Immature natural killer cell (primary cell): ENCODE data around the gene DNAJC1. TPM values are rescaled to one million over a fixed set of nuclear protein-coding genes. Genes with fewer than 3 reads are reported as not detected.

ENCODE experiments used
- DNase-seq, 3 donors: peaks; one replicate each; pipeline ENCODE4 v3.0.0; 2022; ENCODE audit warnings: mixed read lengths in 1 of 3
- H3K27ac Mint-ChIP-seq, 6 donors: one replicate each; pipeline ENCODE4 v1.8.0; 2020; ENCODE audit warnings: mixed read lengths in 6 of 6, mild to moderate bottlenecking in 5 of 6, inconsistent platforms in 4 of 6, moderate library complexity in 3 of 6
- H3K27me3 Mint-ChIP-seq, 3 donors: one replicate each; pipeline ENCODE4 v1.8.0; 2020 to 2021; ENCODE audit warnings: low read depth in 3 of 3, mild to moderate bottlenecking in 3 of 3, mixed read lengths in 3 of 3, moderate library complexity in 3 of 3, inconsistent platforms in 1 of 3
- H3K36me3 Mint-ChIP-seq, 3 donors: one replicate each; pipeline ENCODE4 v1.8.0; 2020; ENCODE audit warnings: mixed read lengths in 3 of 3, inconsistent platforms in 2 of 3, mild to moderate bottlenecking in 2 of 3
- H3K4me1 Mint-ChIP-seq, 2 donors: one replicate each; pipeline ENCODE4 v1.8.0; 2020; ENCODE audit warnings: inconsistent platforms in 2 of 2, mild to moderate bottlenecking in 2 of 2, mixed read lengths in 2 of 2, moderate library complexity in 1 of 2
- H3K4me3 Mint-ChIP-seq, 5 donors: one replicate each; pipeline ENCODE4 v1.8.0; 2020; ENCODE audit warnings: mild to moderate bottlenecking in 5 of 5, mixed read lengths in 5 of 5, inconsistent platforms in 3 of 5, moderate library complexity in 3 of 5
- H3K9me3 Mint-ChIP-seq, 6 donors: one replicate each; pipeline ENCODE4 v1.8.0; 2020; ENCODE audit warnings: mild to moderate bottlenecking in 6 of 6, mixed read lengths in 6 of 6, inconsistent platforms in 4 of 6, moderate library complexity in 3 of 6
- polyA plus RNA-seq, 3 donors: library from polyadenylated mRNA; unstranded; fragments of 300-500 nt; fragmentation: Illumina TruSeq; gene quantifications; one replicate each; pipeline ENCODE4 v1.2.3, GENCODE V29; 2021

DNAJC1 gene
- polyA plus RNA-seq, 3 donors from 2014 or later, result 25.6 to 69.3 (median 67.4) TPM

- no peak overlapping the region for H3K27ac Mint-ChIP-seq
- H3K36me3 Mint-ChIP-seq, result peaks cover 26 to 28% (median 26%) of the 10 kb centered on the region in 3 donors
- peaks cover 0 to 5% (median 0%) of the 10 kb centered on the region in 6 donors for H3K9me3 Mint-ChIP-seq
- no peak for DNase-seq
- no peak overlapping the region for H3K4me3 Mint-ChIP-seq
- H3K4me1 Mint-ChIP-seq, result peaks cover 14 to 36% of the 10 kb centered on the region in 2 donors
- no peaks in the 10 kb centered on the region for H3K27me3 Mint-ChIP-seq
Measured at GRCh38 chr10:21776883-21777282, 226.6 kb downstream of the DNAJC1 start.

GRCh38 chr10:21771219-21771618 lies 232.3 kb downstream of the DNAJC1 start:
- DNase-seq, result no peak
- H3K27ac Mint-ChIP-seq, result no peak overlapping the region
- peaks cover 0 to 4% of the 10 kb centered on the region in 2 donors for H3K4me1 Mint-ChIP-seq
- no peak overlapping the region for H3K4me3 Mint-ChIP-seq
- no peaks in the 10 kb centered on the region for H3K9me3 Mint-ChIP-seq
- peaks cover 0 to 2% (median 0%) of the 10 kb centered on the region in 3 donors for H3K27me3 Mint-ChIP-seq
- H3K36me3 Mint-ChIP-seq, result peaks cover 9% of the 10 kb centered on the region in 3 donors

- peaks cover 0 to 4% of the 10 kb centered on the region in 2 donors for H3K4me1 Mint-ChIP-seq
- no peaks in the 10 kb centered on the region for H3K9me3 Mint-ChIP-seq
- H3K4me3 Mint-ChIP-seq, result no peak overlapping the region
- H3K27me3 Mint-ChIP-seq, result peaks cover 0 to 2% (median 0%) of the 10 kb centered on the region in 3 donors
- H3K36me3 Mint-ChIP-seq, result peaks cover 10 to 19% (median 17%) of the 10 kb centered on the region in 3 donors
- no peak for DNase-seq
- H3K27ac Mint-ChIP-seq, result no peak overlapping the region
Measured at GRCh38 chr10:21769041-21769440, 234.5 kb downstream of the DNAJC1 start.

DNA sequence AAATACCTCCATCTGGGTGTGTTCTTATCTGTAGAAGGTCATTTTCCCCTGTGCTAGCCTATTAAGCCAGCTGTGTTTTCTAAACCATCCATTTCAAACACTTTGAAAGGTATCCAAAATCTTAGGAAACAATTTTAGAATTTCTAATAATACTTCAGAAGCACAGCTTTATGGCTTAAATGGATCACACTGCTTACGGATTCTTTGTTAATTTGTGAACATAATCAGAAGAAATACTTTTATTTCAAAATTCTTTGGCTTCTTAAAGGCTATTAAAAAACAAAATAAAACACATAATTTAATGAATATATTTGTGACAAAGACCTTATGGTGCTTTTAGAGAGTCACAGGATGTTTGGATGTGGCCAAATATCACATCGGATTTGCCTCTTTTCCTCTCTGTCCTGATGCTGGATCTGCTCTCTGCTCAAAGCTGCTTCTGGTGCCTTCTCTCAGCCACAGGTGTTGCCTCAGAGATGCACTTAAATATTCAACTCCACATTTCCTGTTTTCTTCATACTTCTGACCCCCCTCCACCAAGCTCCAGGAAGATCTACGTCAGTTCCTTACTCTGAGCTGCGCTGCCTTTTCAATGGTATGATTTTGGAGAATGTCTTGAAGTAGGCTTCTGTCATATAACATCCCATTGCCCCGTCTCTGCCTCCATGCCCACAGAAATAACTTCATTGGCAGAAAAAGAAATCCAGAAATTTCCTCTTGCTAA lies 238.9 kb downstream of the DNAJC1 start:
- Mint-ChIP-seq H3K27me3 (no peaks in the 10 kb centered on the region), H3K9me3 (no peaks in the 10 kb centered on the region), H3K36me3 (peaks cover 11 to 21% (median 13%) of the 10 kb centered on the region in 3 donors), H3K27ac (no peak overlapping the region), H3K4me3 (no peak overlapping the region), H3K4me1 (no peaks in the 10 kb centered on the region)
- DNase-seq, result no peak

DNA sequence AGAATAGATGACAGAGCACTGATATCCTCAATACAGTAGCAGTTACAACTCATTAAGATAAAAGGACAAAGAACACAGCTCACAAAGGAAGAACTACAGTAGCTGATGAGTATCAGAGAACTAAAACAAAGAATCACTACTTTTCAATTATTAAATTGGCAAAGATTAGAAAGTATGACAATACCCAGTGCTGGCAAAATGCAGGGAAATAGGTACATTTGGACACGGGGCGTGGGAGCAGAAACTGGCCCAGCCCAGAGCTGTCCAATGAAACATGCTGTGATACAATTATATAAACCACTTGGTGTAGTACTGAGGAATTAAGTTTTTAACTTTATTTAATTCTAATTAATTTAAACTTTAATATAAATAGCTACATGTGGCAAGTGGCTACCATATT lies 243.2 kb downstream of the DNAJC1 start:
- peaks cover 0 to 2% (median 0%) of the 10 kb centered on the region in 3 donors for H3K27me3 Mint-ChIP-seq
- H3K4me3 Mint-ChIP-seq, result no peak overlapping the region
- H3K9me3 Mint-ChIP-seq, result no peaks in the 10 kb centered on the region
- H3K27ac Mint-ChIP-seq, result no peak overlapping the region
- peaks cover 15 to 47% (median 28%) of the 10 kb centered on the region in 3 donors for H3K36me3 Mint-ChIP-seq
- DNase-seq, result no peak
- H3K4me1 Mint-ChIP-seq, result no peaks in the 10 kb centered on the region

DNA sequence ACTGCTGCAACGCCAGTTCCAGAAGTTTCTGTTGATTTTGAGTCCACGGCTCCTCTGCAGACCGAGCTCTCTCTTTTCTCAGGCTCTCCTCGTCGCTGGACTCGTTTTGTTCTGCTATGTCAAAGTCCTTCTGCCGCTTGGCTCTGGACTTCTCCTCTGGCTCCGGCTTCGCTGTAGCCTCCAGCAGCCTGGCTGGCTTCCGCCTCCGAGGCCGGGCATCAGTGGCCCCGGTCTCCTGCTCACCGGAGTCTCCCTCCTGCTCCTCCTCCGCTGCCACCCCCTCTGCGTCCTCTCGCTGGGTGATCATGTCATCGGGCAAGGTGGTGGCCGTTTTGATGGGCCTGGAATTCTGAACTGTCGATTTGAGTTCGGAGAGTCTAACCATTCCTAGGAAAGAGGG lies 244.3 kb downstream of the DNAJC1 start:
- Mint-ChIP-seq H3K9me3 (no peaks in the 10 kb centered on the region), H3K27me3 (peaks cover 0 to 2% (median 0%) of the 10 kb centered on the region in 3 donors), H3K4me3 (no peak overlapping the region), H3K4me1 (no peaks in the 10 kb centered on the region), H3K36me3 (peaks cover 8 to 43% (median 25%) of the 10 kb centered on the region in 3 donors), H3K27ac (peak overlapping the region in 1 of 6 donors; percentile 39)
- no peak for DNase-seq

- H3K36me3 Mint-ChIP-seq, result peaks cover 8 to 38% (median 25%) of the 10 kb centered on the region in 3 donors
- H3K4me3 Mint-ChIP-seq, result no peak overlapping the region
- DNase-seq, result no peak
- no peaks in the 10 kb centered on the region for H3K9me3 Mint-ChIP-seq
- no peak overlapping the region for H3K27ac Mint-ChIP-seq
- H3K27me3 Mint-ChIP-seq, result peaks cover 0 to 2% (median 0%) of the 10 kb centered on the region in 3 donors
- no peaks in the 10 kb centered on the region for H3K4me1 Mint-ChIP-seq
Measured at GRCh38 chr10:21758696-21759095, 244.8 kb downstream of the DNAJC1 start.

- H3K4me3 Mint-ChIP-seq, result no peak overlapping the region
- no peaks in the 10 kb centered on the region for H3K9me3 Mint-ChIP-seq
- no peaks in the 10 kb centered on the region for H3K4me1 Mint-ChIP-seq
- DNase-seq, result no peak
- H3K27me3 Mint-ChIP-seq, result peaks cover 0 to 2% (median 0%) of the 10 kb centered on the region in 3 donors
- no peak overlapping the region for H3K27ac Mint-ChIP-seq
- H3K36me3 Mint-ChIP-seq, result peaks cover 8 to 36% (median 25%) of the 10 kb centered on the region in 3 donors
Measured at GRCh38 chr10:21758239-21758638, 245.3 kb downstream of the DNAJC1 start.

GRCh38 chr10:21757185-21757901 lies 246.2 kb downstream of the DNAJC1 start:
- H3K9me3 Mint-ChIP-seq, result no peaks in the 10 kb centered on the region
- no peak overlapping the region for H3K27ac Mint-ChIP-seq
- peaks cover 0 to 2% (median 0%) of the 10 kb centered on the region in 3 donors for H3K27me3 Mint-ChIP-seq
- H3K4me1 Mint-ChIP-seq, result no peaks in the 10 kb centered on the region
- H3K36me3 Mint-ChIP-seq, result peaks cover 8 to 36% (median 25%) of the 10 kb centered on the region in 3 donors
- DNase-seq, result no peak
- H3K4me3 Mint-ChIP-seq, result no peak overlapping the region

- no peak overlapping the region for H3K27ac Mint-ChIP-seq
- no peaks in the 10 kb centered on the region for H3K4me1 Mint-ChIP-seq
- no peaks in the 10 kb centered on the region for H3K9me3 Mint-ChIP-seq
- H3K4me3 Mint-ChIP-seq, result no peak overlapping the region
- DNase-seq, result no peak
- H3K27me3 Mint-ChIP-seq, result peaks cover 0 to 2% (median 0%) of the 10 kb centered on the region in 3 donors
- H3K36me3 Mint-ChIP-seq, result peaks cover 8 to 36% (median 25%) of the 10 kb centered on the region in 3 donors
Measured at GRCh38 chr10:21756707-21757106, 246.8 kb downstream of the DNAJC1 start.

DNA sequence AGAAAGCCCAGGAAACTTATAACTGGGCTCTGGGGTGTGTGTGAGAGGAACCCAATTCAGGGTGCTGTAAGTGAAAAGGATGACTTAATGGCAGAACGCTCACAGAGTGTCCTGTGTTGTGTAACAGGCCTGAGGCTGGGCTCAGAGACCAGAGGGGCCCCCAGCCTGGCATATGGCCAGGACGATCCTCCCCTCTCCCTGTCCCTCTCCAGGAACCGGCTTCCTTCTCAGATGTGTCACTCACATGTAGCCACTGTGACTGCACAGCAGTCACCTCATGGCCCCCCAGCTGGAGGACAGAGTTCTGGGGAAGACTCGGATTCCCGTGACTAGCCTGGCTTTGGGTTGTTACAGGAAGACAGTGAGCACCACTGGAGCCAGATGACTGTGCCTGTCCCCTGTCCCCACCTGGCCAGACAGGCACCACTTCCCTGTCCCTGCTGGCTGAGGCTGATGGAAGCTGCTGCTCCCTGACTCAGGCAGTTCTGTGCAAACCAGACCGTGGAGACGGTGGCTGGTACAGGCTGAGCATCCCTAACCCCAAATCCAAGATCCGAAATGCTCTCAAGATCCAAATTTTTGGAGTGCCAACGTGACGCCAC lies 249.0 kb downstream of the DNAJC1 start:
- H3K4me3 Mint-ChIP-seq, result no peak overlapping the region
- no peak for DNase-seq
- peaks cover 8 to 28% (median 17%) of the 10 kb centered on the region in 3 donors for H3K36me3 Mint-ChIP-seq
- no peak overlapping the region for H3K27ac Mint-ChIP-seq
- no peaks in the 10 kb centered on the region for H3K9me3 Mint-ChIP-seq
- peaks cover 0 to 2% (median 0%) of the 10 kb centered on the region in 3 donors for H3K27me3 Mint-ChIP-seq
- H3K4me1 Mint-ChIP-seq, result no peaks in the 10 kb centered on the region

GRCh38 chr10:21753497-21754270 lies 249.8 kb downstream of the DNAJC1 start:
- peaks cover 6 to 23% (median 12%) of the 10 kb centered on the region in 3 donors for H3K36me3 Mint-ChIP-seq
- H3K27me3 Mint-ChIP-seq, result peaks cover 0 to 4% (median 0%) of the 10 kb centered on the region in 3 donors
- H3K4me3 Mint-ChIP-seq, result no peak overlapping the region
- no peak for DNase-seq
- no peaks in the 10 kb centered on the region for H3K9me3 Mint-ChIP-seq
- no peaks in the 10 kb centered on the region for H3K4me1 Mint-ChIP-seq
- peak overlapping the region in 1 of 6 donors; percentile 71 for H3K27ac Mint-ChIP-seq
